Measurements from ENCODE around the gene NSD2. TPM values are rescaled to one million over a fixed set of nuclear protein-coding genes. Genes with fewer than 3 reads are reported as not detected.

NSD2 gene
- polyA plus RNA-seq, 3 donors: 7.3 to 12.0 (median 9.8) TPM

- no peak overlapping the region for H3K27ac ChIP-seq (ENCODE audit: low read depth, low read length)
- 92 to 95% (median 93%) methylated on average over 12 of the region's 12 CpGs for WGBS, 3 donors
These were observed 85.4 kb downstream of the NSD2 start for GRCh38 chr4:1956631-1957030.

DNA sequence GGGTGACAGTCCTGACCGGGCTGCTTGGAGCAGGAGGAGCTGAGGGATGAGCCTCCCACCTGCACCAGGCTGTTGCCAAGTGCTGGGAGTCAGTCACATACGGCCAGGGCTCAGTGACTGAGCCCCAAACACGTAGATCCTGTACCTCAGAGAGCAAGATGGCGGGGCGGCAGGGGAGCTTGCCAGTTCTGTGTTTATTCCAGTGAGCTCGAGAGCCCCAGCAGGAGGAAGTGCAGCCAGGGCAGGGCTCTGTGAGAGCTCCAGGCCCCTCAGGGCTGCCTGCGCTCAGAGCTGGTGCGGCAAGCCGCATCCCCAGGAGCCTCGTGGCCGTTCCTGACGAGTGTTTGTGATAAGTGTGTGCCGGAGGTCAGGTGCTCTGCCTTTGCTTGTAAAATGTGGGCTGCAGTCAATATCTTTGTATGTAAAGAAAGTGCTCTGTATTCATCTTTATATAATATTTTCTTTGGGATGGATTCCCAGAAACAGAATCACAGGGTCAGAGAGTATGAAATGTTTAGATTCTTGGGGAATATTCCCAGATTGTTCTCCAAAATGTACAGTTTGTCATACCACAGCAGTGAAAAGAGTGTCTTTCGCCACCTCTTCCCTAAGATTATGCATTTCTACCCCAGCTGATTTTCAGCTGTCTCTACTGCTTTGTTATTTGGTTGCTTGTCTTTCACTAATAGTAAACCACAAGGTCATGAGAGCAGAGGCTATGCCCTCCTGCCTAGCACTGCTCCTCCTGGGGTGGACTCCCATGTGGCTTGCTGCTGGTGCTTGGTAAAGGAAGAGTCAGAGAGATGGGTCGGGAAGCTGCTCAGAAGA, 87.3 kb downstream of the NSD2 start:
- H3K27ac ChIP-seq (ENCODE audit: low read depth, low read length): no peak overlapping the region
- 89 to 93% (median 91%) methylated on average over 15 of the region's 15 CpGs for WGBS, 3 donors

DNA sequence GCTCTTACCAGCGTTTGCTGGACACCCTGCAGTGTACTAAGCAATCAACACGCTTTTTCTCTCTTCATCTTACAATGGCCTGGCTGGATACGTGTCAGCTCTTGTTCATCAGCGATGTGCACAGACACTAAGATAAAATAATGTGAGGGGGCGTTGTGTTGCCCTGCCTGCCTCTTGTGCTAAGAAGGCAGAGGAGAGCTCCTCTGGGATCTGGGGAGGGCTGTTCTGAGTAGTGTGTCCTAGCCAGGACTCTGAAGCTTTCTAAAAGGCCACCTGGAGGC, 87.9 kb downstream of the NSD2 start:
- WGBS, 3 donors: 90 to 94% (median 94%) methylated on average over 5 of the region's 5 CpGs
- H3K27ac ChIP-seq (ENCODE audit: low read depth, low read length): no peak overlapping the region

DNA sequence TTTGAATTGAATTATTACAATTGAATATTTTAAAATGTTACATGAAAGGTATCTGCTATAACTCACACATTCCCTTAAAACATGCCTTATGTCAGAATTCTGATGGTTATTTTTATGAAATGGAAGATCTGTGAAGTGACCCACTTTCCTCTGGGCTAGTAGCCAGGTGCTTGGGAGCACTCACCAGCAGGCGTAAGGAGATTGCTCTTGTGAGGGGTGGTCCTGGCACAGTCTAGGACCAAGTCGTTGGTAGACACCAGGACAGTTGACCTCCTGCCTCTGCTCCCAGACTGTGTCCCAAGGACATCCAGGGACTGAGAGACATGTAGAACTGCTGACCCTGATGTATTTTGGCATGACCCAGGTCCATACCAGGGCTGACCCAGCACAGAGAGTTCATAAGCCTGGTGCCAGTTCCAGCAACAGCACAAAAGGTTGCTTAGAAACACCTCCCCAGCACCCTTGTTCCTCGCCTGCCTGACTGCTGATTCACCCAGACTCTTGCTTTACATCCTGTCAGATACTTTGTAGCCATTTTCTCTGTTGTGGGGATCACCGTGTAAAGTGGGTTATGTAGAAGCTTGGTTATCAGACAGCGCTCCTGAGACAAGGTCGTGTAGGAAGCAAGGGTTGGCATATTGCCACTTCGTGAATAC, 89.1 kb downstream of the NSD2 start:
- H3K27ac ChIP-seq (ENCODE audit: low read depth, low read length): no peak overlapping the region
- WGBS, 3 donors: 55 to 83% (median 83%) methylated on average over 7 of the region's 7 CpGs

DNA sequence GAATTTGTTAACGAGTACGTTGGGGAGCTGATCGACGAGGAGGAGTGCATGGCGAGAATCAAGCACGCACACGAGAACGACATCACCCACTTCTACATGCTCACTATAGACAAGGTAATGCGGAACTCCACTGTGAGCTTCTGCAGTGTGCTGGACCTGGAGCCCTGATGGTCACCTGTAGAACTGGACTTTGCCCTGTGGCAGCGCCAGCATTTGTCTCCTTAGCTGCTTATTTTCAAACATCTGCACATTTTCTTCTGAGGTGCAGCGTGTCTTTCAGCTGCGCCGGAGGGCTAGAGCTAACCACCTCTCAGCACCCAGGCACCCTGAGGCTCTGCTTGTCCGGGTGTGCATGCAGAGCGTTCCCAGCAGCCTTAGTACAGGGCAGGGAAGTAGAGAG, 89.8 kb downstream of the NSD2 start:
- no peak overlapping the region for H3K27ac ChIP-seq (ENCODE audit: low read depth, low read length)
- whole genome bisulfite sequencing, 3 donors: 75 to 97% (median 95%) methylated on average over 15 of the region's 15 CpGs

DNA sequence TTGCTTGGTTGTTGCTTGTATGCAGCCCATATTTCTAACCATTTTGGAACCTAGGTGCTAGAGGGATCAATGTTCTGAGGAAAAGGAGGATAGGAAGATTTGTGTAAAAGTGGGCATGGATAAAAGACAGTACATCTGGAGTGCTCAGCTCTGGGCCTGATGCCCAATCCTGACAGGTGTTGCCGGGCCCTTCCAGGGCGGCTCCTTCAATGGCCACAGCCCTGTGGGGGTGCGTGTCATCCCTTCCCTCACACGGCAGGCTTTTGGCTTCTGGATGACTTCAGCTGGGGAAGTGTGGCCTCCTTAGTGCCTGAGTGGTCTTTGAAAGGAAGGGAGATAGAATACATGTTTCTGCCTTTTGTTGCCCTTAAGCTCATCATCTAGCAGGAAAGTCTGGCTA, 90.4 kb downstream of the NSD2 start:
- H3K27ac ChIP-seq (ENCODE audit: low read depth, low read length): no peak overlapping the region
- WGBS, 3 donors: 82 to 83% (median 83%) methylated on average over 4 of the region's 4 CpGs

GRCh38 chr4:1962980-1963379, 91.8 kb downstream of the NSD2 start:
- no peak overlapping the region for H3K27ac ChIP-seq (ENCODE audit: low read depth, low read length)
- 94 to 96% (median 95%) methylated on average over 4 of the region's 4 CpGs for WGBS, 3 donors

DNA sequence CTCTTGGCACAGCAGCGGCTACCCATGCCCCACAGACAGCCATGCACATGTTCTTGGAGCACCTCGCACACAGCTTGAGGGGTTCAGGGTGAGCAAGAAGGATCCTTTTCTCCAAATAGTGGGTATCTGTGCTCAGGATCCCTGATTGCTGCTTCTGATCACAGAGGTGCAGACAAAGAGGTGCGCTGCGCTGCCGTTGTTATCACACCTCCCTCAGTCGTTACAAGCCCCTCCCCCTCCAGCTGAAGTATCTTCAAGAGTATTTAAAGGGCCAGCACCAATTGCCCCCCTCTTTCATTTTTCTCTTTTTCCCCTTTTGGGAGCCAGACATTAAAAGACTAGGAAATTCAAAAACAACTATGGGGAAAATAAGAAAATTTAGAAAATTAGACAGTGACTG, 93.2 kb downstream of the NSD2 start:
- WGBS, 3 donors: 56 to 87% (median 84%) methylated on average over 6 of the region's 6 CpGs

GRCh38 chr4:1964971-1965370, 93.8 kb downstream of the NSD2 start:
- 94 to 100% (median 97%) methylated on average over 1 of the region's 1 CpG for WGBS, 3 donors
- H3K27ac ChIP-seq (ENCODE audit: low read depth, low read length): no peak overlapping the region

More for the DNA sequence above, 93.2 kb downstream of the NSD2 start:
- no peak overlapping the region for H3K27ac ChIP-seq (ENCODE audit: low read depth, low read length)

DNA sequence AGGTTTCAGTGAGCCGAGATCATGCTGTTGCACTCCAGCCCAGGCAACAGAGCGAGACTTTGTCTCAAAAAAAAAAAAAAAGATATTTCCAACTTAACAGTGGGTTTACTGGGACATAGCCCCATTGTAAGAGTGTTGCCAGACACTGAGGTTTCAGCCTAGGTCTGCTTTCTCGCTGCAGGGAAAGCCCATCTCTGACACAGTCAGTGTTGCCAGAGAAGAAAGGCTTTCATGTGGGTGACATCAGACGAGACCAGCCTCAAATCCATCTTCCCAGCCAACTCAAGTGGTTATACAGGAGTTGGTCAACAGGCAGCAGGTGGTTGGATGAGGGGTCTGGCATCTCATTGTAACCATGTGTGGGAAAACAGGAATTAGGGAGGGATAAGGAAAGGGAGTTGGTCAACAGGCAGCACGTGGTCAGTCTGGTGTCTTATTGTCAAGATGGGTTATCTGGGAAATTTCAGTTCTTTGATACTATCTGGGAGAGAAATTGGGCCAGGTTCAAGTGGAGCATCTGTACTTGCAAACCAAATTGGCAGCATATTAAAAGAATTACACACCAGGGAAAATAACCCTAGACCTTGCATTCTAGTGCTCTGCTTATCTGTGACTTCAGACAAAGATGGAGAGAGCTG, 96.4 kb downstream of the NSD2 start:
- WGBS, 3 donors: 82 to 92% (median 86%) methylated on average over 5 of the region's 5 CpGs
- no peak overlapping the region for H3K27ac ChIP-seq (ENCODE audit: low read depth, low read length)

GRCh38 chr4:1968686-1969295, 97.6 kb downstream of the NSD2 start:
- 93 to 96% (median 96%) methylated on average over 7 of the region's 7 CpGs for whole genome bisulfite sequencing, 3 donors

DNA sequence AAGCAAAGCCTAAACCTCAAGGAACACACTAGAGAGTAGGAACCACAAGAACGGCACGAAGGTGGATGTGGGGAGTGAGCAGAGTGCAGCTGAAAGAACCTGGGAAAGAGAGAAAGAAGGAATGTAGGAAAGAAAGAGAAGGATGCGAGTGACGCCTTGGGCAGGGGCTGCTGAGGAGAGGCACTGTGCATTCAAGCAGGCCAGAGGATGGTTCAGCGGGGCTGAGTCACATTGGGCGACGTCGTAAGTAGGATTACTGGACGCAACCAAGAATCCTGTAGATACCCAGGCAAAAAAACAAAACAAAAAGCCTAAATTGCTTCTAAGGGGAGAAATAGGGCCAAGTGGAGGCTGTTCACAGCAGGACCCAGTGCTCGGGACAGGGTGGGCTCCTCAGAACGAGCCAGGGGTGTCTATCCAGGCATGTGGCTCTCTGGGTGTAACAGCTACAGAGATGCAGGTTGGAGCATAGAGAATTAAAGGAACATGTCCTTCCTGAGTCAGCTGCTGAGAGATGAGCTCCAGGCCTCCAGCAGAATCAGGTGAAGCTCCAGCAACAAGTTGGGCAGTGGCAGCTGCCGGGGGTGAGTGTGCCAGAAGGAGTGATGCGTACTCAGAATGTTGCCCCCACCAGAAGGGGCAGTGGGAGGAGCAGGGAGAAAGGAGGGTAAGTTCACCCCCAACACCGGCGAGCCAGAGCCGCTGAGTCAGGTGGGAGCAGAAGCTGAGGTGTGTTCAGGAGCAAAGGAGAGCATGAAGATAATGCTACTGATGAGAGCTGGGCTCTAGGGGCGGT, 98.9 kb downstream of the NSD2 start:
- no peak overlapping the region for H3K27ac ChIP-seq (ENCODE audit: low read depth, low read length)
- WGBS, 3 donors: 95 to 97% (median 96%) methylated on average over 17 of the region's 17 CpGs

More at GRCh38 chr4:1968686-1969295, 97.6 kb downstream of the NSD2 start:
- no peak overlapping the region for H3K27ac ChIP-seq (ENCODE audit: low read depth, low read length)

GRCh38 chr4:1970926-1971325, 99.7 kb downstream of the NSD2 start:
- H3K27ac ChIP-seq (ENCODE audit: low read depth, low read length): no peak overlapping the region
- WGBS, 3 donors: 93 to 96% (median 95%) methylated on average over 6 of the region's 6 CpGs

- WGBS, 3 donors: 91 to 97% (median 95%) methylated on average over 16 of the region's 16 CpGs
- no peak overlapping the region for H3K27ac ChIP-seq (ENCODE audit: low read depth, low read length)
These were observed 100.4 kb downstream of the NSD2 start for GRCh38 chr4:1971456-1972200.

GRCh38 chr4:1972414-1972813, 101.2 kb downstream of the NSD2 start:
- no peak overlapping the region for H3K27ac ChIP-seq (ENCODE audit: low read depth, low read length)
- WGBS, 3 donors: 94 to 95% (median 95%) methylated on average over 10 of the region's 10 CpGs

DNA sequence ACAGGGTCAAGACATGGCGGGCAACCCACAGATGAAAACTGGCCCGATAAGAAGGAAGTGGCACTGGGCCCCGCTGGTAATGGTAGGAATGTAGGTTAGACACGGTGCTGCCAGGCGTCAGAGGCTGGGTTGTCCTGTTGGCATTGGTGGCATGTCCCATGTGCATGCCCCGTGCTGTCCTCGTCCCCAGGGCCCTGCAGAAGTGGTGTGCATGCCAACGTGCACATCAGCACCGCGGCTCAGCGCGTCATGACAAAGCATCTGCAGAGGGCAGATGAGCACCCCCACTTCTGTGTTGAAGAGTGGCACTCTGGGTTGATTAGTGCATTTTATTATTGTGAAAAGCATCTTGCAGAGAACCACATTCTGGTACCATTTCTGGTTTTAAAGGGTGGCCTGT, 102.0 kb downstream of the NSD2 start:
- WGBS, 3 donors: 94 to 97% (median 95%) methylated on average over 12 of the region's 12 CpGs
- no peak overlapping the region for H3K27ac ChIP-seq (ENCODE audit: low read depth, low read length)

- H3K27ac ChIP-seq (ENCODE audit: low read depth, low read length): no peak overlapping the region
- 92 to 96% (median 93%) methylated on average over 18 of the region's 18 CpGs for WGBS, 3 donors
These were observed 102.5 kb downstream of the NSD2 start for GRCh38 chr4:1973661-1974060.

DNA sequence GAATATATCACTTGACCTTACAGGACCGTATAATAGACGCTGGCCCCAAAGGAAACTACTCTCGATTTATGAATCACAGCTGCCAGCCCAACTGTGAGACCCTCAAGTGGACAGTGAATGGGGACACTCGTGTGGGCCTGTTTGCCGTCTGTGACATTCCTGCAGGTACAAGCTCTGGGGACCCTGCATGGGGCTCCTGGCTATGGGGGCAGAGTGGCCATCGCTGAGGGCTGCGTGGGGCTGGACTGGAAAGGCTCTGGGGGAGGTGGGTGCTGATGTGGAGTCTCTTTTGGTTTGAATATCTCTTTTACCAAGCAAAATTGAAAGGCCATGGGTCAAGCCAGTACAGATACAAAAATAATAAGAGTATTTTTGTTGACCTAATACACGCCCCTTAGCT, 103.6 kb downstream of the NSD2 start:
- WGBS, 3 donors: 93 to 96% (median 95%) methylated on average over 8 of the region's 8 CpGs
- no peak overlapping the region for H3K27ac ChIP-seq (ENCODE audit: low read depth, low read length)
